ENCODE data around the gene NDRG4. TPM values are rescaled to one million over a fixed set of nuclear protein-coding genes. Genes with fewer than 3 reads are reported as not detected.

NDRG4 gene, protein sequence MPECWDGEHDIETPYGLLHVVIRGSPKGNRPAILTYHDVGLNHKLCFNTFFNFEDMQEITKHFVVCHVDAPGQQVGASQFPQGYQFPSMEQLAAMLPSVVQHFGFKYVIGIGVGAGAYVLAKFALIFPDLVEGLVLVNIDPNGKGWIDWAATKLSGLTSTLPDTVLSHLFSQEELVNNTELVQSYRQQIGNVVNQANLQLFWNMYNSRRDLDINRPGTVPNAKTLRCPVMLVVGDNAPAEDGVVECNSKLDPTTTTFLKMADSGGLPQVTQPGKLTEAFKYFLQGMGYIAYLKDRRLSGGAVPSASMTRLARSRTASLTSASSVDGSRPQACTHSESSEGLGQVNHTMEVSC
- total RNA-seq: 14.1 and 238 TPM in 2 replicates

DNA sequence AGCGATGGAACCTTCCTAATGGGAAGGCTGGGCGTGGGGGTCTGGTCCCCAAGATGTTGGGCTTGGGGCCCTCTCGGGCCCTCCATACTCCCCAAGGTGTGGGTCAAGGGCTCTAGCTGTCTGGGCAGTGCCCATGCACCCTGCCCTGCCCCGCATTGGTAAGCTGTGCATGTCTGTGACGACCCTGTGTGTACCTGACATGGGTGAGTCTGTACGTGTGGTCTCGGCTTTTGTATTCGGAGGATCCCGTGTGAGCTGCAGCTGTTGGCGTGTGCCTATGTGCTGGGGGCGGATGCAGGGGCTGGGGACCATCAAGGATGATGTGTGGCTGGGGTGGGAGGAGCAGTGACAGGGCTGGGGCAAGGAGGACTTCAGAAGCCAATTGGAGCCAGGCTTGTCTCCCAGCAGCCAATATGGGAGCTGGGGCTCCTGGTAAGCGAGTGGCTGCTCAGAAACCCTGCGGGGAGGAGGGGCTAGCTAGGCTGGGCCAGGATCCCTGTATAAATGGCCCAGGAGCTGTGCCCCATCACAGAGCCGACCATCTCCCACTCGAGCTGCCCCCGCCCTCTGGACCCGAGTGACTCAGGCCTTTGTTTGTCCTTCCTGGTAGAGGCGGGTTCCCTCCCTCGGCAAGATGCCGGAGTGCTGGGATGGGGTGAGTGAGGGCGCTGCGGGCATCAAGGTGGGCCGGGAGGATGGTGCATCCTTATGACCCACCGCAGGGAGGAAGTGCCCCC is at the start of gene NDRG4:
Gene NDRG4, plus strand, starts transcription at position 529 of the 737 bp plus-strand sequence. Its CDS starts 106 bp downstream, at position 635.

DNA sequence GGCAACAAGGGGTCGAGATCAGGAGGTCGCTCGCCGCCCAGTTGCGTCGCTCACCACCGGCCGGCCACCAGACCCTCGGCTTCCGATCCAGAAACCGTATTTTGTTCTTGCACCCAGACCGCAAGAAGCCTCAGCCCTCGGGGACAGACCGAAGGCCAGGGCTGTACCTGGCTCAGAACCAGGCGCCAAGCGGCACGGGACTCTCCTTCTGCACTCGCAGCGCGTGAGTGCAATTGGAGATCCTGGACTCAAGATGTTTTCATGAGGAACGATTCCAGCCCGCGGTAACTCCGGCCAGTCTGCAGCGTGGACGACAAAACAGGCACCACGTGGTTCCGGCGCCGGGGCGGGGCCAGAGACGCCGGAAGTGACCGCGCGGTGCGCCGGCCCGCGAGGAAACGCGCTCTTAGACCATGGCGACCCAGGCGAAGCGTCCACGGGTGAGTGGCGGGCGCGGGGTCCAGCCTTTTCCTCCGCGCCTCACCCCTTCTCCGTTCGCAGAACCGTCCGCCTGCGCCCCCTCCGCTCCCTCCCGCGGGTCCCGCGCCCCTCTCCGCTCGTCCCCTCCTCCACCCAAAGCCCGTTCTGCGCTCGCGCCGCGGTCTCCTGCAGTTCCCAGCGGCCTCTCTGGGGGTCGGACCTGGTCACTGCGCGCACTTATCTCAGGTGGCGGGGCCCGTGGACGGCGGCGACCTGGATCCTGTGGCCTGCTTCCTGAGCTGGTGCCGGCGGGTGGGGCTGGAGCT is 15.4 kb downstream of the NDRG4 start, which contains the start of gene SETD6:
Gene SETD6, plus strand, starts transcription at position 393 of the 746 bp plus-strand sequence. Its CDS starts 21 bp downstream, at position 414.

Other genes starting within 250 kb of the NDRG4 start
- not detected in 2 replicates for gene PRSS54, start 205.1 kb upstream of the NDRG4 start, total RNA-seq
- gene GINS3, start 107.7 kb upstream of the NDRG4 start, total RNA-seq: 6.5 and 10.8 TPM in 2 replicates
- 5.8 and 21.7 TPM in 2 replicates for gene SETD6, start 15.4 kb downstream of the NDRG4 start, total RNA-seq
- gene CNOT1, start 129.7 kb downstream of the NDRG4 start, total RNA-seq: 90.2 and 203 TPM in 2 replicates
- 17.3 and 47.7 TPM in 2 replicates for gene SLC38A7, start 184.6 kb downstream of the NDRG4 start, total RNA-seq
- 31.1 and 63.7 TPM in 2 replicates for gene GOT2, start 234.2 kb downstream of the NDRG4 start, total RNA-seq

All from bladder microvascular endothelial cell (primary cell).